ENCODE measurements around the gene VAPA.
"Not testable (repeated sequence)": the region's sequence is repeated elsewhere in the genome, so short reads cannot be mapped to it uniquely, and the experiment has no call there.

The VAPA gene

DNA sequence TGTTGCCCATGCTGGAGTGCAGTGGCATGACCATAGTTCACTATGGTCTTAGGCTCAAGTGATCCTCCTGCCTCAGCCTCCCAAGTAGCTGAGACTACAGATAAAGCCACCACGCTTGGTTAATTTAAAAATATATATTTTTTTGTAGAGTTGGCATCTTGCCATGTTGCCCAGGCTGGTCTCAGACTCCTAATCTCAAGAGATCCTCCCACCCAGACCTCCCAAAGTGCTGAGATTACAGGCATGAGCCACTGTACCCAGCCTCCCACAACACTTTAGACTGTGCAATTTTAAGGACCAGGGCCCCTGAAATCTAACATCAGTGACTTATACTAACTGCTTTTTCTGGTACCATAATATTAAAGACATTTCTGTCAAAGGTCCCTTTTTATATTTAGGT is 22.9 kb upstream of the VAPA start:
- Histone ChIP-seq H3K4me3 (ENCODE audit: low read length, poor library complexity, severe bottlenecking) (no peak overlapping the region), H3K9ac (ENCODE audit: low read depth, low read length, poor library complexity, severe bottlenecking) (no peak overlapping the region), H3K9me2 (replicated peaks; ENCODE audit: low read depth, low read length) (no peaks in the 10 kb centered on the region), H3K4me2 (ENCODE audit: low read depth, low read length, poor library complexity, severe bottlenecking) (no peak overlapping the region), H3K9me3 (ENCODE audit: insufficient read depth, low read depth, low read length) (no peaks in the 10 kb centered on the region), H3K27me3 (ENCODE audit: insufficient read depth, low read length, poor library complexity, severe bottlenecking) (no peaks in the 10 kb centered on the region), H3K36me3 (ENCODE audit: insufficient read depth, low read length) (no peaks in the 10 kb centered on the region), H4K20me1 (ENCODE audit: insufficient read depth, low read length, poor library complexity, severe bottlenecking) (no peaks in the 10 kb centered on the region), H3K4me1 (ENCODE audit: insufficient read depth, low read length, poor library complexity, severe bottlenecking) (no peaks in the 10 kb centered on the region), H3K79me2 (ENCODE audit: insufficient read depth, low read length) (no peaks in the 10 kb centered on the region), H3F3A (ENCODE audit: low read depth) (no peaks in the 10 kb centered on the region), H2AFZ (ENCODE audit: low read length) (no peak overlapping the region)
- TF ChIP-seq, protein P1, sequence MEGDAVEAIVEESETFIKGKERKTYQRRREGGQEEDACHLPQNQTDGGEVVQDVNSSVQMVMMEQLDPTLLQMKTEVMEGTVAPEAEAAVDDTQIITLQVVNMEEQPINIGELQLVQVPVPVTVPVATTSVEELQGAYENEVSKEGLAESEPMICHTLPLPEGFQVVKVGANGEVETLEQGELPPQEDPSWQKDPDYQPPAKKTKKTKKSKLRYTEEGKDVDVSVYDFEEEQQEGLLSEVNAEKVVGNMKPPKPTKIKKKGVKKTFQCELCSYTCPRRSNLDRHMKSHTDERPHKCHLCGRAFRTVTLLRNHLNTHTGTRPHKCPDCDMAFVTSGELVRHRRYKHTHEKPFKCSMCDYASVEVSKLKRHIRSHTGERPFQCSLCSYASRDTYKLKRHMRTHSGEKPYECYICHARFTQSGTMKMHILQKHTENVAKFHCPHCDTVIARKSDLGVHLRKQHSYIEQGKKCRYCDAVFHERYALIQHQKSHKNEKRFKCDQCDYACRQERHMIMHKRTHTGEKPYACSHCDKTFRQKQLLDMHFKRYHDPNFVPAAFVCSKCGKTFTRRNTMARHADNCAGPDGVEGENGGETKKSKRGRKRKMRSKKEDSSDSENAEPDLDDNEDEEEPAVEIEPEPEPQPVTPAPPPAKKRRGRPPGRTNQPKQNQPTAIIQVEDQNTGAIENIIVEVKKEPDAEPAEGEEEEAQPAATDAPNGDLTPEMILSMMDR (conservative IDR thresholded peaks at IDR 0.05; ENCODE audit: low read length), result no peak
- TF ChIP-seq EZH2phosphoT487 (IDR thresholded peaks at IDR 0.05; ENCODE audit: borderline replicate concordance), result no peak

- not testable (repeated sequence) for H3K79me2 ChIP-seq (ENCODE audit: insufficient read depth, low read length); H4K20me1 ChIP-seq (ENCODE audit: insufficient read depth, low read length, poor library complexity, severe bottlenecking); H3K4me1 ChIP-seq (ENCODE audit: insufficient read depth, low read length, poor library complexity, severe bottlenecking); H3K9ac ChIP-seq (ENCODE audit: low read depth, low read length, poor library complexity, severe bottlenecking); H3K4me3 ChIP-seq (ENCODE audit: low read length, poor library complexity, severe bottlenecking); H2AFZ ChIP-seq (ENCODE audit: low read length); H3K27me3 ChIP-seq (ENCODE audit: insufficient read depth, low read length, poor library complexity, severe bottlenecking); H3K4me2 ChIP-seq (ENCODE audit: low read depth, low read length, poor library complexity, severe bottlenecking); H3K36me3 ChIP-seq (ENCODE audit: insufficient read depth, low read length); H3F3A ChIP-seq (ENCODE audit: low read depth); H3K9me3 ChIP-seq (ENCODE audit: insufficient read depth, low read depth, low read length); H3K9me2 ChIP-seq (replicated peaks; ENCODE audit: low read depth, low read length)
Measured at GRCh38 chr18:9891515-9891914, 22.3 kb upstream of the VAPA start.

GRCh38 chr18:9894454-9895068 is 19.3 kb upstream of the VAPA start:
- no peak overlapping the region for H3K4me3 ChIP-seq (ENCODE audit: low read length, poor library complexity, severe bottlenecking)
- H3K27me3 ChIP-seq (ENCODE audit: insufficient read depth, low read length, poor library complexity, severe bottlenecking), result no peaks in the 10 kb centered on the region
- no peaks in the 10 kb centered on the region for H3K9me3 ChIP-seq (ENCODE audit: insufficient read depth, low read depth, low read length)
- no peaks in the 10 kb centered on the region for H4K20me1 ChIP-seq (ENCODE audit: insufficient read depth, low read length, poor library complexity, severe bottlenecking)
- peaks cover 7% of the 10 kb centered on the region for H3K4me1 ChIP-seq (ENCODE audit: insufficient read depth, low read length, poor library complexity, severe bottlenecking)
- H3K9me2 ChIP-seq (replicated peaks; ENCODE audit: low read depth, low read length), result no peaks in the 10 kb centered on the region
- TF ChIP-seq, protein P1 (conservative IDR thresholded peaks at IDR 0.05; ENCODE audit: low read length), result no peak
- TF ChIP-seq EZH2phosphoT487 (IDR thresholded peaks at IDR 0.05; ENCODE audit: borderline replicate concordance), result no peak
- H3F3A ChIP-seq (ENCODE audit: low read depth), result no peaks in the 10 kb centered on the region
- H3K36me3 ChIP-seq (ENCODE audit: insufficient read depth, low read length), result no peaks in the 10 kb centered on the region
- H2AFZ ChIP-seq (ENCODE audit: low read length), result no peak overlapping the region; the same call in 1 of the 2 replicates
- H3K9ac ChIP-seq (ENCODE audit: low read depth, low read length, poor library complexity, severe bottlenecking), result no peak overlapping the region
- H3K79me2 ChIP-seq (ENCODE audit: insufficient read depth, low read length), result no peaks in the 10 kb centered on the region
- H3K4me2 ChIP-seq (ENCODE audit: low read depth, low read length, poor library complexity, severe bottlenecking), result no peak overlapping the region

- no peaks in the 10 kb centered on the region for H3K27me3 ChIP-seq (ENCODE audit: insufficient read depth, low read length, poor library complexity, severe bottlenecking)
- H3K4me2 ChIP-seq (ENCODE audit: low read depth, low read length, poor library complexity, severe bottlenecking), result no peak overlapping the region
- no peaks in the 10 kb centered on the region for H3K79me2 ChIP-seq (ENCODE audit: insufficient read depth, low read length)
- no peak overlapping the region for H3K4me3 ChIP-seq (ENCODE audit: low read length, poor library complexity, severe bottlenecking)
- H3K36me3 ChIP-seq (ENCODE audit: insufficient read depth, low read length), result no peaks in the 10 kb centered on the region
- no peaks in the 10 kb centered on the region for H4K20me1 ChIP-seq (ENCODE audit: insufficient read depth, low read length, poor library complexity, severe bottlenecking)
- no peaks in the 10 kb centered on the region for H3K9me3 ChIP-seq (ENCODE audit: insufficient read depth, low read depth, low read length)
- TF ChIP-seq, protein P1 (conservative IDR thresholded peaks at IDR 0.05; ENCODE audit: low read length), result no peak
- no peak for TF ChIP-seq EZH2phosphoT487 (IDR thresholded peaks at IDR 0.05; ENCODE audit: borderline replicate concordance)
- no peaks in the 10 kb centered on the region for H3F3A ChIP-seq (ENCODE audit: low read depth)
- no peaks in the 10 kb centered on the region for H3K9me2 ChIP-seq (replicated peaks; ENCODE audit: low read depth, low read length)
- H3K9ac ChIP-seq (ENCODE audit: low read depth, low read length, poor library complexity, severe bottlenecking), result no peak overlapping the region
- H2AFZ ChIP-seq (ENCODE audit: low read length), result no peak overlapping the region
- H3K4me1 ChIP-seq (ENCODE audit: insufficient read depth, low read length, poor library complexity, severe bottlenecking), result peaks cover 7% of the 10 kb centered on the region
Measured at GRCh38 chr18:9897129-9897528, 16.7 kb upstream of the VAPA start.

DNA sequence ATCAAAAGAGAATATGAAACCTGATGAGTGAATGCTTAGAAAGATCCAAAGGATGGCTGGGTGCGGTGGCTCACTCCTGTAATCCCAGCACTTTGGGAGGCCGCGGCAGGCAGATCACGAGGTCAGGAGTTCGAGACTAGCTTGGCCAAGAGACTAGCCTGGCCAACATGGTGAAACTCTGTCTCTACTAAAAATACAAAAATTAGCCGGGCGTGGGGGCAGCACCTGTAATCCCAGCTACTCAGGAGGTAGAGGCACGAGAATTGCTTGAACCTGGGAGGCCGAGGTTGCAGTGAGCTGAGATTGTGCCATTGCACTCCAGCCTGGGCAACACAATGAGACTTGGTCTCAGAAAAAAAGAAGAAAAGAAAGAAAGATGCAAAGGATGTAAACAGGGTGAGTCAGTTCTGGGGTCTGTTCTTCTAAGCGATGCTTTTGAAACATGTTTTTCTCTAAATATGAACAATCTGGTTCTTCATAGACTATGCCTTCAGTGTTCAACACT is 16.0 kb upstream of the VAPA start:
- not testable (repeated sequence) for H3K4me3 ChIP-seq (ENCODE audit: low read length, poor library complexity, severe bottlenecking); H4K20me1 ChIP-seq (ENCODE audit: insufficient read depth, low read length, poor library complexity, severe bottlenecking); H3F3A ChIP-seq (ENCODE audit: low read depth); H3K9me2 ChIP-seq (replicated peaks; ENCODE audit: low read depth, low read length); H3K36me3 ChIP-seq (ENCODE audit: insufficient read depth, low read length); H3K79me2 ChIP-seq (ENCODE audit: insufficient read depth, low read length); H2AFZ ChIP-seq (ENCODE audit: low read length); H3K4me2 ChIP-seq (ENCODE audit: low read depth, low read length, poor library complexity, severe bottlenecking); H3K9ac ChIP-seq (ENCODE audit: low read depth, low read length, poor library complexity, severe bottlenecking); H3K4me1 ChIP-seq (ENCODE audit: insufficient read depth, low read length, poor library complexity, severe bottlenecking); H3K27me3 ChIP-seq (ENCODE audit: insufficient read depth, low read length, poor library complexity, severe bottlenecking); H3K9me3 ChIP-seq (ENCODE audit: insufficient read depth, low read depth, low read length)

Measured in Loucy (cell line).